AG08395 (cell line): ENCODE results near the gene ASCL2.

Experiments used
- DNase-seq: peaks from one replicate; pipeline ENCODE4 v3.0.0; 2012; ENCODE audit warnings: mixed read lengths, low spot score

Gene ASCL2, protein sequence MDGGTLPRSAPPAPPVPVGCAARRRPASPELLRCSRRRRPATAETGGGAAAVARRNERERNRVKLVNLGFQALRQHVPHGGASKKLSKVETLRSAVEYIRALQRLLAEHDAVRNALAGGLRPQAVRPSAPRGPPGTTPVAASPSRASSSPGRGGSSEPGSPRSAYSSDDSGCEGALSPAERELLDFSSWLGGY

DNA sequence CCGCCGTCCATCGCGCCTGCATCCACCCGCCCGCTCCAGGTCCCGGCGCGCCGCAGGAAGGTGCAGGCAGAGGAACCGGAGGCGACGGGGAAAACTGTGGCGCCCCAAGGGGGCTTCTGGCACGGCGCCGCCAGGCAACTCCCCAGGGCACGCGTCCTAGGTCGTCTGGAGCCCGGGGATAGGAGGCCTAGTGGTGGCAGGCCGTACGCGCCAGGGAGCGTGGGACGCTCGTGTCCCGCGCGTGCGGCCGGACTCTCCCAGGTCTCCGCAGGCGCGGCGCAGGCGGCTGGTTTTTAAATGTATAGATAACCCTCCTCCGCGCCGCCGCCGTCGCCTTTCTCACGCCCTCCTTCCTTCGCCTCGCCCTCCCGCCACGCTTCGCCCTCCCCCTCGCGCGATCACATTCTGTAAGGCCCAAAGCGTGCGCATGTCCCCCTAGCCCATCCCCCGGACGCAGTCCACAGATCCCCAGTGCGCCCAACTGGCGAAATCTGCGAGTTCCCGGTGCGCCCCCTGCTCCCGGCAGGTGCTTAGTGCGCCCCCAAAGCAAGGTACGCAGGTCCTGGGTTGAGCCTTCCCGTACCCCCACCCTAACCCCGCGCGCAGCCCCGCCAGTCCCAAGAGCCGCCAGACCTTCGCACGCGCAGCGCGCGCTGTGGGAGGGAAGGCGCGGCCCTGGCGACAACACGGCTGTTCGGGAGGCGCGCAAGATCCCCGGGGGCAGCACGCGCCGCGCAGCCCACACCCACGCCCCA is at the start of gene ASCL2:
TSS of gene ASCL2 (minus strand) at position 267 of the 755 bp plus-strand sequence. CDS start at position 11, 256 bp downstream.
- DNase-seq, result no peak

DNA sequence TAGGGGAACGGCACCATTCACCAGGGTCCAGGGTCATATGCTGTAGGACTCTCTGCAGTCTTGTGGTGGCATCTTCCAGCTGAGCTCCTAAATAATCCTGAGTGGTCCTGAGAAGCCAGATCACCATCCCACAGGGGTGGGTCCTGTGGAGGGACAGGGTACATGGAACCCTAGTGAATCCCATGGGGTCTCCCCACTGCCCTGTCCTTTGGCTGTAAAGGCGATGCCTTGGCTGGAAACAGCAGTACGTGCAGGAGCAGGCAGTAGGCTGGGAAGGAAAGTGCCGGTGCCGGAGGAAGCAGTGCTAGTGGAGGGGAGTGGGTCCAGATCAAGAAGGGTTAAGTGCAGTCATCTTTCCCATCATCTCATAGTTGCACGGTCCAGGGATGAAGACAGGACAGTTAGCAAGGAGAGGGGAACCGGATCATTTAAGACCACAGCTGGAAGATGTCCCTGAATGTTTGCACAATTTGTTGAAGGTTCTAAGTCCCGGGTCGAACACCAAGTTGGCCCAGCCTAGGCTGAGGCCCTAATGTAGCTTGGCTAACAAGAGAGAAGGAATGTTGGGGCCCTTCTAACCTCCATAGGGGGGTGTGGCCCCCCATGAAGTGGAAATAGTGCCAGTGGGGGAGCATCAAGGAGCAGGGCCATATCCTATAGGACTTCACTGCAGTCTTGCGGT is 49.5 kb upstream of the ASCL2 start:
- DNase-seq, result no peak

DNA sequence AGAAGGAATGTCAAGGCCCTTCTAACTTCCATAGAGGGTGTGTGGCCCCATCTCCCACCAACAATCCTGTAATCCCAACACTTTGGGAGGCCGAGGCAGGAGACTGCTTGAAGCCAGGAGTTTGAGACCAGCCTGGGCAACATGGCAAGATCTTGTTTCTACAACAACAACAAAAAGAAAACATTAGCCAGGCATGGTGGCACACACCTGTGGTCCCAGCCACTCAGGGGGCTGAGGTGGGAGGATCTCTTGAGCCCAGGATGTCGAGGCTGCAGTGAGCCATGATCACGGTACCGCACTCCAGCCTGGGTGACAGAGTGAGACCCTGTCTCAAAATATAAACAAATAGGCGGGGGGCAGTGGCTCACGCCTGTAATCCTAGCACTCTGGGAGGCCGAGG is 48.3 kb upstream of the ASCL2 start:
- DNase-seq, result no peak

DNA sequence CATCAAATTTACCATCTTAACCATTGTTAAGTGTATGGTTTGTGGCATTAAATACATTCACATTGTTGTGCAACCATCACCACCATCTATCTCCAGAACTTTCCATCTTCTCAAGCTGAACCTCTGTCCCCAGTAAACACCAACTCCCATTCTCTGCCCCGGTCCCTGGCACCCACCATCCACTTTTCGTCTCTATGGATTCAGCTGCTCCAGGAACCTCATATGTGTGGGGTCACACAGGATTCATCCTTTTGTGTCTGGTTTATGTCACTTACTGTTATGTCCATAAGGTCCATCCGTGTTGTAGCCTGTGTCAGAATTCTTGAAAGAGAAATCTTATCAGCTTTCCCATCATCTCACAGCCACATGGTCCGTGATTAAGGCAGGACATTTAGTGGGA is 47.7 kb upstream of the ASCL2 start:
- DNase-seq, result no peak

DNA sequence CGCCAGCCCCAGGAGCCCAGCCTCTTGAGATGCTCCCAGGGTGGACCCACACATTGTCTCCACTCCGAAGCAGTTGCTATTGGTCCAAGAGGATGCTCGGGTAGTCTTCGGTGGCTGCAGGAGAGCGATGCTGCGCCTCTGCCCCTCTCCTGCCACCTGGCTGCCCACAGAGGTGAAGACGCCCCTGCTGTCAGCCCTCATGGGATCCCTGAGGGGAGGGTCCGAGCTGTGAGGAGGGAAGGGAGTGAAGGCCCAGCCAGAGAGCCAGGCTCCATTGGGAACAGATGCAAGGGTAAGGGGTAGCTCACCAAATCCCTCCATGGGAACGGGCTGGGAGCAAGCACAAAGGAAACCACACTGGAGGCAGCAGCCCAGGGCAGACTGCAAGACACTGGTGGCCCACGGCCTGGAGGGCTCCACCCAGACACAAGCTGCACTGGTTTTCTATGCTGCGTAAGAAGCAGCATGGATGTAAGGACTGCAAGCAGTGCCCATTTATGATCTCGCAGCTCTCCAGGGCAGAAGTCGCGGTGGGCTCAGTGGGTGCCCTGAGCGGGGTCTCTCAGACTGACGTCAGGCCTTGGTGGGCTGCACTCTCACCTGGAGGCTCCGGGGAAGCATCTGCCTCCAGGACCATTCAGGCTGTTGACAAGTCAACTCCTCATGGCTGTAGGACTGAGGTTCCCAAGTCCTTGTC is 47.1 kb upstream of the ASCL2 start:
- no peak for DNase-seq

DNA sequence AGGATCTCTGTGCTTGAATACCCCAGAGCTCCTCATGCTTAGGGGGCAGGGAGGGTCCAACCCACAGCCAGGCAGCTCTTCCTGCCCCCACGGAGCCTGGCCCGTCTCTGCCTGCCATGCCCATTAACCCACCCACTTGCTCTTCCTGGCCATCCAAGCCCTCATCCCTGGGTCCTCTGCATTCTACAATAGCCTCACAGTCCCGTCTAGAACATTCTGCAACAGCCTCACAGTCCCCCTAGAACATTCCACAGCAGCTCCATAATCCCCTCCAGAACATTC is 46.5 kb upstream of the ASCL2 start:
- no peak for DNase-seq

DNA sequence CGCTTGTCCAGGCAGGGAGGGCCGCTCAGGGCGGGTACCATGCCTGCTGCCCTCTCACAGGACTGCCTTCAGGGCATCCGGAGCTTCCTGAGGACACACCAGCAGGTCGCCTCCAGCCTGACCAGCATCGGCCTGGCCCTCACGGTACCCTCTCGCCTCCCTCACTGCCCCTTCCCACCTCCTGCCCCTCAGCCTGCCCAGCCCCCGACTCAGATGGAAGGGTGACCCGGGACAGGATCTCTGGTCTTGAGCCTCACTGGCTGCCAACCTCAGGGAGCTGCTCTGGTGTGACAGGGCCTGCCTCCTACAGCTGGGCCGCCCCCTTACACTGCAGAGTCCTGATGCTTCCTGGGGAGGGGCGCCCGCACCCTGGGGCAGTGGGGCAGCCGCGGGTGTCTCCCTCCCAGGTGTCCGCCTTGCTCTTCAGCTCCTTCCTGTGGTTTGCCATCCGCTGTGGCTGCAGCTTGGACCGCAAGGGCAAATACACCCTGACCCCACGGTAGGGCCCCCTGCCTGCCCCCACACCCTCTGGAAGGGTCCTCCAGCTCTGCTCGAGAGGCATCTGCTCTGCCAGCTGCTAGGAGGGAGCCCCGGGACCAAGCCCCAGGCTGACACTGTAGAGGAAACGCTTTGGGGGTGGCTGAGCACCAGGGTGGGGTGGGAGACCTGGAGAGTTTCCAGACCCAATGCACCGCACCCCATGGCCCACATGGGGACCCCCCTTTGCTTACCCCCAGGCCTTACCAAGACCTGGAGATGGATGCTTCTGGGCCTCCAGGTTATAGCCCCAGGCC is 46.0 kb upstream of the ASCL2 start:
- DNase-seq, result no peak

DNA sequence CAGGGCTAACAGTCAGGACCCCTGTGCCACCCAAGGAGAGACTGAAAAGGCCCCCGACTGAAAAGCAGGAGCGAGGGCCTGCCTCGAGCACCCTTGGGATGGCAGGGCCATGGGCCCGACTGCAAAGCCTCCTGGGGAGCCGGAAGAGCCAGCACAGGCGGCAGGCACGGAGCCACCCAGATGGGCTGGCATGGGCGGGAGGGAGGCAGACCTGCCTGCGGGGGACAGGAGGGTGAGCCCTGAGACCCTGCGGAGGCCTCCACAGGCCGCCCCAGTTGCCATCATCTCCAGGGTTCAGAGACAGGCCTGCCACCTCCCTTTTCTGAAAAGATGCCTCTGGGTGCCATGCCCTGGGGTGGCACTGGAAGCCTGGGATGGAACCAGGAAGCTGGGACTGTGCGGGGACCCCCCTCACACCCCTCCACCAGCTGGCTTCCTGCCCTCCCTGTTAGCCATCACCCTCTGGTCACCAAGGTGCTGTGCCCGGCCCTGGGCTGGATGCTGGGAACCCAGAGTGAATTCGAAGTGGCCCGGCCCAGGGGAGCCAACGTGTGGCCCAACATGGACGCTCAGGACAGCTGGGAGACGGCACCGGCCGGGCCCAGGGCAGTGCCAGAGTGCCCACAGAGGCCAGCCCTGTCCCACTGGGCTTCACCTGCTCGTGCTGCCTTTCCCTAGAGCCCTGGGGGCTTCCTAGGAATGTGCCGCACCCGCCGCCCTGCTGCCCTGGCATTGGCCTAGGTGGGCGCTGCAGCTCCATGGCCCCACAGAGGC is 45.2 kb upstream of the ASCL2 start:
- DNase-seq, result no peak

DNA sequence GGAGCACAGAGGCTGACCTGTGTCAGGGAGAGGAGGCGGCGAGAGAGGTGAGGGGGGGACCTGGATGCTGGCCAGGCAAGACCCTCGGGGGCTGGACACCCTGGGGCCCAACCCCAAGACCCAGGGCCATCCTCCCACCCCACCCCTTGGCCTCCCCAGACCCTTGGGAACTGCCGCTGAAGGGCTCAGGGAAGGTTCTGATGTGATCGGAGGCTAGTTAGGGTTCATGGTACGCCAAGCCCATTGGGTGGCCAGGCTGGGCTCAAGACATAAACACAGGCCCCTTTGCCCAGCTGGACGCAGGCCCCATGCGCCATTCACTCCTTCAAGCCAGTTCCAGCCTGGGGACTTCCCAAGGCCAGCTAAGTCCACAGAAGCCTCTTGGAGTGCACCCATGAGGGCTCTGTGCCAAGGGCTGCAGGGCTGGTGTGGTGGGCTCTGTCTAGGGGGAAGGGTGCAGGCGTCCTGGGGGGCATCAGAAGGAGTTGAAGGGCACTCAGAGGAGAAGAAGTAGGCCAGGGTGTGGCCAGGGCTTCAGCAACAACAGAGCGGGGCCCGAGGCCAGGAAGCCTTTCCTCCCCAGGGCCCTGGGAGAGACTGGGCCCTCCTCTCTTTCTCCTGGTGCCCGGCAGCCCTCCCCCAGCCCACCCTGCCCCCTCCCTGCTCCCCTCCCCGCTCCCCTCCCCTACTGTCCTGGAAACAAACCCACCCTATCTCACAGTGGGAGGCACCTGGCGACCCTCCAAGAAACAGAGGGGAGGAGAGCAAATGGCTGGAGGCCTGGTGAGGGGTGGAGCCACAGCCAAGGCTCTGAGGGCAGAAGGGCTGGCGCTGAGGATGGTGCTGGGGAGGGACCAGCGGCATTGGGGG is 44.4 kb upstream of the ASCL2 start:
- DNase-seq, result peak; percentile 91

DNA sequence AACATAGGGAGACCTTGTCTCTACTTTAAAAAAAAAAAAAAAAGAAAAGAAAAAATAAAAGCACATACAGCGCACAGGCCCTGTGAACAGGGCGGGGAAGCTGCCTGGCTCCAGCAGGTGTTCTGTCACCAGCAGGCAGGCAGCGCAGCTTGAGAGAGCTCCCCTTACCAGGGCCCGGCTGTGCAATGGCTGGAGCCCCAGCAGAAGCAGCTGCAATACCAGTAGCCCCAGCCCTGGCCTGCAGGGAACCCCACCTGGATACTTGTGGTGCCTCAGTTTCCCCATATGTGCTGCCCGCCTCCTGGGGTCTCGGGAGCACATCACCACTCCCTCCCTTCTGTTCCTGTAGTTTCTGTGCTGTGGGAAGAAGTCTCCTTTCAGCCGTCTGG is 43.7 kb upstream of the ASCL2 start:
- DNase-seq, result no peak

DNA sequence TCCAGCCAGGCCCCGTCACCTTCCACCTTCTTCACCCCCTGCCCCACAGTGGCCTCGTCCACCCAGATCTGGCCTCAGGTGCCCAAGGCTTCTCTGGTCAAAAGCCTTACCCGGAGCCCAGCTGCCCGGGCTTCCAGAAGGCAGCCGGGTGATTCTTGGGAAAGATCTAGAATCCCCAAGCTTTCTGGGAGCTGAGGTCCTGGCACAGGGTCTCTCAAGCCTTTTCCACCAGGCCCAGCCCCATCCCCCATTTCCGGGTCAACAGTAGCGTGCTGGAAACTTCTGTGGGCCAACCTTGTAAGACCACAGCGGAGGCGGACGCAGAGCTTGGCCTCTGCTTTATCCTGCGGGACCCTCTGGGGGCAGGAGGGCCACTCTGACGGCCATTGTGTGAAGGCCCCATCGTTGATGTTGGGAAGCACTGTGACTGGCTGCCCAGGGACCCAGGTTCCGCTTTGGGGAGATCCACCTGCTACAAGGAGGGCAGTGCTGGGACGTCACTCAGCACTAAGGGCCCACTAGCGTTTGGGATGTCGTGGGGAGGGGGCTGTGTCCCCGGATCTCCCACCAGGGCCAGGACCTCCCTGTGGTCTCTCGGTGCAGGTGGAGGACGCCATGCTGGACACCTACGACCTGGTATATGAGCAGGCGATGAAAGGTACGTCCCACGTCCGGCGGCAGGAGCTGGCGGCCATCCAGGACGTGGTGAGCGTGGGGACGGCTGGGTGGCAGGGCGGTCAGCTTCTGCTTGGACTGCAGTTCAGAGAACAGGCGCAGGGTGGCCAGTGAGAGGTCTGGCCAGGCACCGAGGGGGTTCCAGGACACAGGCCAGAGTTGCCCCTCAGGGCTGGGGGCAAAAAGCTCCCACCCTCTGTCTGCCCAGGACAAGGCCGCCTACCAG is 42.9 kb upstream of the ASCL2 start:
- no peak for DNase-seq

DNA sequence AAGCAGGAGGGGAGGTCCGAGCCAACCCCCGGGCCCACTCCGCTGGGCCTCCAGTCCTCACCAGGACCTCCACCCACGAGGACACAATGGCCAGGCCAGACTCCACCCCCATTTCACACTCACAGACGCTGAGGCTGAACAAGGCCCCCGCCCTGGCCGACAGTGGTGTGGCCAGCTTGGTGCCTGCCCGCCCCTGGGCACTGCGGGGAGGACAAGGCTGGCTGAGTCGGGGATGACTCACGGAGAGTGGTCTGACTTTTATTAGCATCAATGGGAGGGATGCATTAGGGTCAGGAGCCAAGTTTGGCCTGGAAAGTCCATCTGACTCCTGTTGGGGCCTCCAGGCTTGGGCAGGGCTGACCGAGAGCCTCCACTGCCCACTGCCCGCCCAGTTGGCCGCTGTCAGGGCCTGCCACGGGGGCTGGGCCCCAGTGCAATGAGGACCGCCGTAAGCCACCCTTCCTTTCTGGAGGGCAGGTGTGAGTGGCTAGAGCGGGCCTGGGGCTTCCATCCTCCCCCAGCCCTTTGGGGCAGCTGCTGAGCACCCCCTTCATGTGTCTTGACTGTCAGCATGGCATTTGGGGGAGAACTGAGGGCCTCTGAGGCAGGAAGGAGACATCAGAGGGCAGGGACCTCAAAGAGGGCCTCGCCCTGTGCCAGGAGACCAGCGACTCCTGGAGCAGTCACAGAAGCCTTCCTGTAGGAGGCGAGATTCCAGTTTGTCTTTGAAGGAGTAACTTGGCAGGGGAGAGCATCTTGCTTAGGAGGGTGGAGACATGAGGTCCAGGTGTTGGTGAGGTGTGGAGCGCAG is 42.0 kb upstream of the ASCL2 start:
- DNase-seq, result peak; percentile 73

DNA sequence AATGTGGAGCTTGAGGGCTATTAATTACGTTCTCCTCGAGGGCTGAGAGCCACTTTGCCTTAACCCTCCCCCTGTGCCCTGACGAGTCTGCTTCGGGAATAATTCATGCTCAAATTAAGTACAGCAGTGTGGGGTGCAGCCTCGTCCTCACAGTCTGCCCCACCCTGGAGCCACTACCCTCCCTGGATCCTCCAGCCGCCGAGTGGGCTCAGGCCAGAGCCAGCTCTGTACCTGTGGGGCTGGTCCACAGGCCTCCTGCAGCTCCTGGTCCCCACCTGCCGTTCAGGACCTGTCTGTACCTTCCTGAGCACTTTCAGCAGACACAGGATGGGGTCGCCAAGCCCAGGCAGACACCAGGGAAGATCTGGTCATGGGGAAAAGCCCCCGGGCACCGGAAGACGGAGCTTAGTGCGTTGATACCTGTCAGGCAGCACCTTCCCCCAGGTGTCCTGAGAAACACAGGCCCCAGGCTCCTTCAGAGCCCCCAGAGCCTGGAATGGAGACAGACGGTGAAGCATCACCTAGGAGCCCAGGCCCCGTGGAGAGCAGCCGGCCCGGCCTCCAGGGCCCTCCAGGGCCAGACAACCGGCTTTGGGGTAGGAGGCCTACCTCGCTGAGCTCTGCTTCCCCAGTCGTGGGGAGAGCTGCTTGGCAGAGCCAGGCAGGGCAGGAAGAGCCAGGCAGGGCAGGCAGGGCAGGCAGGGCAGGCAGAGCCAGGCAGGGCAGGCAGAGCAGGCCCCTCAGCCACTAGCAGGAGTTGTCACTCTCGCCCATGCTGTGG is 41.2 kb upstream of the ASCL2 start:
- DNase-seq, result no peak

DNA sequence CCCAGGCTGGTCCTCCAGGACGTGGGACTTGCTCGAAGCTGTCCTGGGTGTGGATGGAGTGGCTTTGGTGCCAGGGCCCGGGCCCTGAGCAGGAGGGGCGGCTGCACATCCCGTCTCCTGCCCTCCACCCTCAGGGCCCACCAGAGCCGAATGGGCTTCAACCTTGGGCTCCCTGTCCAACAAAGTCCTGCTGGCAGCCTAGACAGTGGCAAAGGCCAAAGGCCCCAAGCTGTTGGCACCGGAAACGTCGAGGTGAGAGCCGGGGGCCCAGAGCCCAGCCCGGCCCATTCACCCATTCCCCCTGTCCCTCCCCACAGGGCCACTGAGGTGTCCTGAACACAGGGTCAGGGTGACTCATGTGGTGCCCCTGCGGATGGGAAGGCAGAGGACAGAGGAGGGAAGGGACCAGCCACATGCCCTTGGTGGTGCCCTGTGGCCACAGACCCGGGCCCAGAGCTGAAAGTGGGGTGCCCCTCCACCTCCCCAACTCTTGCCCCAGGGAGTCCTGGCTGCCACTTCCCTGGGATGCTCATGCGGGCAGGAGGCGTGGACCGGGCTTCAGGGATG is 40.5 kb upstream of the ASCL2 start:
- DNase-seq, result no peak

DNA sequence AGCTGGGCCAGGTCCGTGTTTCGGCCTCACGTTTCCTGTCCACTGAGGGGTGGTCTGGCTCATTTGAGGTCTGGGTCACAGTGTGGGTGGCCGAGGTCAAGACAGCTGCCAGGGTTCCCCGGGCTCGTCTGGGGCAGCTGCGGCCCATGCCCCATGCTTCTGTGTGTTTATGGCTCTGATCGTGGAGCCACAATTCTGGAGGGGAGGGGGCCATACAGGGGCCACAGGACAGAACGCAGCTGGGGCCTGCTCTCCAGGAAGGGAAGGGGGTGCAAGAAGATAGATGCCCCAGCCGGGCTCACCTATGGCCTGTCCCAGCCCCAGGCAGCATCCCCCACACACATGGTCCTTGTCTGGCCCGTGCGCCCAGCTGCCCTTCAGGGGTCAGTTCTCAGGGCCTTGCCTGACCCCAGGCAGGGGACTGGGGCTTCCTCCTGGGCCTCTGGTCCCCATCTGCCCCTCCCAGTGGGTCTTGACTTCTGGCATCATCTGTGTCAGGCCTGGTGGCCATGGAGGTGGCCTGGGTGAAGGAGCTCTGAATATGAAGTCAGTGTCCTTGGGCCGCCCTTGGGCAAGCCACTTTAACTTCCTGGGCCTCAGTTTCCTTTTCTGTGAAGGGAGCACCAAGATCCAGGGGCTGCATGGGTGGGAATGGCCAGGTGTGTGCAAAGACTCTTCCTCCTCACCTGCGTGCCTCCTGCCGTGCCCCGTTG is 39.8 kb upstream of the ASCL2 start:
- DNase-seq, result no peak

DNA sequence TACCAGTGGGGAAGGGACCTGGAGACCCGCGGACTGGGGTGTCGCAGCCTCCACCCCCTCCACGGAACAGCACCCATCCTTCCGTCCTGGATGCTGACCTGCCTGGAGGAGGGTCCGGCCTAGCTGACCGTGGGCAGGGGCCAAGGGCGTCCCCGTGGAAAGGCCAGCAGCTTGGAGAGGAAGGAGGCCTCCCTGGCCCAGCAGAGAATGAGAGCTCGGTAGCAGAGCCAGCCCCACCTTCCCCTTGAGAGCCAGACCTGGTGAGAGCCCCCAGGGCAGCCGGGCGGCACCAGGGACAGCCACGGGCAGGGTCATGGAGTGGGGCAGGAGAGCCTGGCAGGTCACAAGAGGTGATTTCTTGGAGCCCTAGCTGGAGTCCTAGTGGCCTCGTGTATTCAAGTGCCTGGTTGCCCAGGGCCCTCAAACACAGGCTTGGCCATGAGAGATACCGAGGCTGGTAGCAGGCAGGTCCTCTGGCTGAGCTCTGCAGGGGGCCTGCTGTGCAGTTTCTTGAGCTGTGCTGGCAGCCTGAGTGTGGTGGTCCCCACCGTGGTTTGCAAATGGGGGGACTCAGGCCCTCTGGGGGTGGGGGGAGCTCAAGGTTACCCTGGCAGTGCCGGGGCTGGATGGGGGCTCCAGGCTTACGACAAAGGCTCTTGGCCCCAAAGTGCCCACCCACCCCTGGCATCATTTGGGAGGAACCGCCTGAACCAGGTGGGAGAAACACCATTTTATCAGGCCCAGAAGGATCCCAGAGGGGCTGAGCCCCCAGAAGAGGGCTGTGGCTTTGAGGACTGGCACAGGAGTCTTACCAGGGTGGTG is 39.1 kb upstream of the ASCL2 start:
- DNase-seq, result no peak
